IPS DF 19.7 (cell line): ENCODE data around the gene ABI2.
A peak's percentile ranks its signal among the peaks of the same experiment; 100 is the strongest.

Source experiments
- DNase-seq: peaks from one replicate; pipeline ENCODE4 v3.0.0-alpha.2; 2013; ENCODE audit warnings: low read depth, low spot score

Gene ABI2

DNA sequence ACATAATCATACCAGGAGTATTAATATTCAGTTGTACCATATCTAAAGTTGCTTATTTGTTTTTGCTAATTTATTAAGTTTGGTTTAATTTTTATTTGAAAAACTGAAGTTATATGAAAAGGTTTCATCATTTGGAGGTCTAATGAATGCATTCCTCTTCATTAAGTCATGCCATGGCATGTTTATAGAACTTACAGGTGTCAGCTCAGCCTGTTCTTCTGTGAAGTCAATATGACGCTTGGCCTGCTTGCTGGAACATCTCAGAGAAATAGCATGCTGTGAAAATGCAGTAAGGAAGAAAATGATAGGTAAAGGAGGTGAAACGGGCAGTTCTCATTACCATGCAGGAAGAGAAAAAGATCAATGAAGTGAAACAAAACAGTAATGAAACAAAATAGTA is 148.7 kb downstream of the ABI2 start:
- no peak for DNase-seq

DNA sequence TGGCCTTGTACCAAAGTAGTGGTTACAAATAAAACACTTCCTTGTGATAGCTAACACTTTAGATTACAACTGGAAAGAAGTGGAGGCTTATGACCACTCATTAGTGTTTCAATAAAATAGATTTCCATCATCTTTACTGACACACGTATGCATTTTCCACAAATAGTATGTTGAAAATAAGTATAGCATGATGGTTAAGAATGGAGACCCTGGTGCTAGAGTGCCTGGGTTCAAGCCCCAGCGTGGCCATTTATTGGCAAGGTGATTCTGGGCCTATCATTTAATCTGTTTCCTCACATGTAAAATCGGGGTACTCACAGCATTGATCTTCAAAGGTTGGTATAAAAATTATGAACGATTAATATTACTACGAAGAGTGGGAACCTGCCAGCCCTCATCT is 152.4 kb downstream of the ABI2 start:
- no peak for DNase-seq

DNA sequence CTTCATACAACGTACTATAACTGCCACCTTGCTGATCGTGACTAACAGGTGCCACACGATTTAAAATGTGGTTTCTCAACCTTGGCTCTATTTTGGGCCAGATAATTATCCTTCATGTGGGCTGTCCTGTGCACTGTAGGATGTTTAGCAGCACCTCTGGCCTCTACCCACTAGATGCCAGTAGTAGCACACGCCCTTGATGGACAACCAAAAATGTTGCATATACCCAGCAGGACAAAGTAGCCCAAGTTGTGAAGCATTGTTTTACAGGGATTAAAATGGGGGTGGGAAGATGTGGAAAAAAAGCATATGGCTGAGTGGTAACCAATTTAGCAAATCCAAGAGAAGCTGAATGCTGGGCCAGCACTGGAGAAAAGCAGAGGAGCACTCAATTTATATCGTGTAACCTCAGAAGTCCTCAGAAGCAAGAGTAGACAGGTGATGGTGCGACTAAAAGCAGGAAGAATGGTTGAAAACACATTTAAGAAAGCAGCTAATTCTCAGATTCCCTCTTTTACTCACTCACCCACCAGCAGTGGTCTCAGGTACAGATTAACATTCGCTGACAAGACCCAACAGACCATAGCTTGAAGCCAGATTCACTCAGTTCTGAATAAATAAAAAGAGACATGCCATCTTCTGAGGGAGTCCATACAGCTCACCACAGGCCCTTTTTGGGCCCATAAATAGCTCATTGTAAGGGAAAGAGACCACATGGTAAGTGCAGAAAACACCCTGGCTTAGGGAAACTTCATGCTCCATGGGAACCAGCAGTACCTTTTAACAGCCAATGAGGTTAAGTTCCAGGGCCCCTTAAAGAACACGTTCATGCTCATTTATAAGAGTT is 156.3 kb downstream of the ABI2 start:
- peak; percentile 42 for DNase-seq

DNA sequence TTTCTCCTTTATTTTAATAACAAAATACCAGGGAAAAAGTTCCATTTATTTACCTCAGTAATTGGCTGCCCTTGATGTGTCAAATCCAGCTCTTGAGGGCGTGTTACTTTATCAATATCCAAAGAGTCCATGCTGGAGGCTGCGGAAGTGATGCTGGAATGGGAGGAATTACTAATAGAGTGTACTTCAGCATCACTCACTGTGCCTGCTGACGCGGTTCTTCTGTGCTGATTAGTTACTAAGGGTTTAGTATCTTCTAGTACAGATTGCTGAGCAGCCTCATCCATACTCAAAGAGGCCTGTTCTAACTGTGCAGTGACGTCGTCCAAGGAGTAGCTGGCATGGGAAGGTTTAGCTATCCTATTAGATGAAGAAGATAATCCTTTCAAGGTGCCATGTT is 161.3 kb downstream of the ABI2 start:
- DNase-seq = no peak

DNA sequence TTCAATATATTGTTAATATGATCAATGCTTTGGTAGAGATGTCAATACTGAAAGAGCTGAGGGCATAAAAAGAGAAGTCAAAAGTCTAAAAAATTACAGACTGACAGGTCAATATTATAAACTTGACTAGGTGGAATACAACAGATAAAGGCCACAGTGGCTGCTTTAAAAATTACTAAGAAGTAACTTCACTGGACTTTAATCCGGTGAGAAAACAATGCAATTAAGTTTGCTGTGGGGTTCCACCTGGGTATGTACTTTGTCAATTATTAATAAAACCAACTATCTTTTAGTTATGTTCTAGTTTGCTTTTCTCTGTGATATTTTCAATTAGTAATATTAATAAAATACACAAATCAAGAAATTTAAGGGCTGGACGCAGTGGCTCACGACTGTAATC is 162.2 kb downstream of the ABI2 start:
- no peak for DNase-seq

DNA sequence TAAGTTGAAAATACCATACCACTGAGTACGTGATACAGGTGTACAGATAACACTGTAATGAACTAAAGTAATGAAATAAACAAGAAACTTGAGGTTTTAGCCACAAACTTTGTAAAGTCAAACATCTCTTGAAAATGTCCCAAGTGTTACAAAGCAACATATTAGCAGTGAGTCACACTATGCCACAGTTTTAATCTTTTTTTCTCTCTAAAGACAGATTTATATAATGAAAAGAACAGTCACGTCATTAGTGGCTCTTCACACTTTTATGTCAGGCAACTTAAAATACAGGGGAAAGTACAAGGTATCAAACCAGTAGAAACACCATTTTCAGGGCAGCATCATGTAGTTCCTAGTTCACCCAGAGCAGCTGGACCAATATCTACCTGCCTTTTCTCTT is 164.8 kb downstream of the ABI2 start:
- DNase-seq = no peak
